MM.1S (cell line): ENCODE measurements around the gene NTRK3.
"Not testable (repeated sequence)": the region's sequence is repeated elsewhere in the genome, so short reads cannot be mapped to it uniquely, and the experiment has no call there.

ENCODE experiments used
- CTCF ChIP-seq: fragments of 300-600 bp; sonication (generic); IDR thresholded peaks from 2 replicates; pipeline ENCODE4 v1.5.1; 2016; ENCODE audit warnings: antibody characterized with exemption, low read length, mixed read lengths
- EZH2 ChIP-seq: fragments of 300-600 bp; sonication (generic); optimal IDR thresholded peaks from 2 replicates; pipeline ENCODE3; 2017; ENCODE audit warnings: low read depth, mild to moderate bottlenecking, antibody characterized with exemption, low read length, mixed read lengths
- EZH2phosphoT487 ChIP-seq: fragments of 300-600 bp; sonication (generic); IDR thresholded peaks from 2 replicates; pipeline ENCODE4 v1.6.1; 2018; ENCODE audit warnings: antibody characterized with exemption, low read length

DNA sequence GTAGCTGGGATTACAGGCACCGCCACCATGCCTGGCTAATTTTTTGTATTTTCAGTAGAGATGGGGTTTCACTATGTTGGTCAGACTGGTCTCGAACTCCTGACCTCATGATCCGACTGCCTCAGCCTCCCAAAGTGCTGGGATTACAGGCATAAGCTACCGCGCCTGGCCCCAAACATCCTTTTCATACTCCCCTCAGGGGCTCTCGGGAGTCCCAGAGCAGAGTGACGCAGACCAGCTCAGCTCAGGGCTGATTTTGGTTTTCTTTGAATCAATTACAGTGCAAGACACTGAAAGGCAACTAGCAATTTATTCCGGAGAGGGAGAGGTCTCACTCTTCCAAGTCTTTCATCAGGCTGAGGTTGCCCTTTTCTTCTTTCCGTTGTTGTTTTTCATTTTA lies 184.4 kb downstream of the NTRK3 start:
- TF ChIP-seq EZH2, CTCF, EZH2phosphoT487: not testable (repeated sequence)
